GM12878 (cell line): Measurements from ENCODE around the gene TNFRSF1A.

ENCODE experiments used
- CBX5 ChIP-seq: sonication (generic); IDR thresholded peaks from 2 replicates; pipeline ENCODE4 v1.6.1; 2016; ENCODE audit warnings: low read depth, moderate library complexity, mild to moderate bottlenecking, inconsistent platforms
- EZH2 ChIP-seq: IDR thresholded peaks from 2 replicates; pipeline ENCODE4 v1.6.1; 2012; ENCODE audit warnings: low read depth, mild to moderate bottlenecking, control low read depth, inconsistent platforms, low read length, borderline replicate concordance; ENCODE audit not compliant: control insufficient read depth
- HDGF ChIP-seq: fragments of 450-650 bp; IDR thresholded peaks from 2 replicates; pipeline ENCODE4 v1.6.1; 2016; ENCODE audit warnings: antibody characterized with exemption
- MXI1 ChIP-seq: fragments of 150-350 bp; IDR thresholded peaks from 2 replicates; pipeline ENCODE4 v1.6.1; 2011; ENCODE audit warnings: low read depth, mild to moderate bottlenecking, inconsistent platforms, low read length, improper control_type of control experiment
- NR2C2 ChIP-seq: IDR thresholded peaks from 2 replicates; pipeline ENCODE4 v1.6.1; 2011; ENCODE audit warnings: borderline replicate concordance, low read depth; ENCODE audit not compliant: control insufficient read depth, insufficient read length
- POLR2A ChIP-seq: IDR thresholded peaks from 2 replicates; pipeline ENCODE4 v1.6.1; 2011; ENCODE audit warnings: low read depth, mild to moderate bottlenecking, low read length
- POLR2AphosphoS5 ChIP-seq: IDR thresholded peaks from 2 replicates; pipeline ENCODE4 v1.6.1; 2011; ENCODE audit warnings: mild to moderate bottlenecking, low read length, inconsistent platforms
- RELA ChIP-seq: fragments of 450-650 bp; IDR thresholded peaks from 2 replicates; pipeline ENCODE4 v1.8.0; 2014; ENCODE audit warnings: borderline replicate concordance; ENCODE audit not compliant: partially characterized antibody
- TBL1XR1 ChIP-seq: IDR thresholded peaks from 2 replicates; pipeline ENCODE4 v1.6.1; 2012; ENCODE audit warnings: low read depth, low read length, improper control_type of control experiment
- ZNF274 ChIP-seq: IDR thresholded peaks from one replicate; pipeline ENCODE4 v1.8.0; 2011; ENCODE audit not compliant: insufficient read length, insufficient read depth
- TF ChIP-seq, protein P1 (sequence below): fragments of 450-650 bp; IDR thresholded peaks from 2 replicates; pipeline ENCODE4 v1.6.1; 2017; ENCODE audit warnings: antibody characterized with exemption, mild to moderate bottlenecking, moderate library complexity
- TF ChIP-seq, protein P2 (sequence below), 3 experiments: IDR thresholded peaks in 2 of 3; conservative IDR thresholded peaks in 1 of 3; 2 replicates each; pipeline ENCODE4 v1.5.1; 2011; ENCODE audit warnings: low read depth in 3 of 3, low read length in 3 of 3, mild to moderate bottlenecking in 3 of 3, control low read depth in 2 of 3, moderate library complexity in 2 of 3, inconsistent platforms in 1 of 3, mixed read lengths in 1 of 3; ENCODE audit not compliant: control insufficient read depth in 2 of 3, insufficient read depth in 1 of 3; ENCODE audit errors: extremely low read depth in 1 of 3
- TF ChIP-seq, protein P3 (sequence below): fragments of 450-650 bp; IDR thresholded peaks from 2 replicates; pipeline ENCODE4 v1.6.1; 2016; ENCODE audit warnings: mild to moderate bottlenecking, moderate library complexity, borderline replicate concordance
- TF ChIP-seq, protein P4 (sequence below): IDR thresholded peaks from 2 replicates; pipeline ENCODE4 v1.6.1; 2012; ENCODE audit warnings: low read length, inconsistent platforms

DNA sequence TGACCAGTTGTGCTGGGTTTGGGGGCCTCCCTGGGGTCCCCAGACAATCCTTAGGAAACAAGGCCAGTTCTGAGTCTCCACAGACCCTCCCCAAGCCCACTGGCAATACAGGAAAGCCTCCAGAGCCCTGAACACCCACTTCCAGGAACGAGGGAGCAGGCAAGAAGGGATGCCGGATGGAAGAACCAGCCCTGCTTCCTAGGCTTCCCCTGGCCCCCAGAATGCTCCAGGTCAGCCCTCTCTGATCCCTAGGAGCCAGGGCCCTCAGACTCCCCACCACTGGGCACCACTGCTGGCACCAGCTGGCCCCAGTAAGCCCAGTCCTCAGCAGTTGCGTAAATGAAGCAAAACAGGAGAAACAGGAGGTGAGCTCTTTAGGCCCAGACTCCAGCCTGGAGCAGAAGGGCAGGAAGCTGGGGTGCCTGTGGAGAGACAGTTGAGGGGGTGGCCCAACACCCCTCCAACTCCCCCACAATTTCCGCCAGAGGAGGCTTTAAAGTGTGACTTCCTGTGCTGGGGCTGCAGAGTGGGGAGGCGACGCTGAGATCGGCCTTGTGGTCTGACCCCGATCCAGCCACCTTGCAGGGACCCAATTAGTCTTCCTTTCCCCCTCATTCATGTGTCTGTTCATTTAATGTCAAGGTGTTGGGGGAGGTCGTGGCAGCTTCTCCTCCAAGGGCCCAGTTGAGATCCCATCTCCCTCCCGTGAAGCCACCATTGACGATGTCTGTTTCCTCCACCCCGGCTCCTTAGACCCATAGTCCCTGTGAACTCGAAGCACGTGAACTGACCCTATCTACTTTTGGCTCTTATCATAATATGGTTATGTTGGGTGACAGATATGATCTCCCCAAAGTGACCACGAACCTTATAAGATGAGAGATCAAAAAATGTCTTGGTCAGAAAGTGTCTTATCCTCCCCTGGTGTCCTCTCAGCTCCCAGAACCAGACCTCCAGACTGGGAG lies 4.7 kb downstream of the TNFRSF1A start:
- TF ChIP-seq MXI1 (no peak; the same call in 1 of the 2 replicates), NR2C2 (no peak), EZH2 (no peak), POLR2A (peak; percentile 41), CBX5 (no peak), RELA (no peak), POLR2AphosphoS5 (no peak), HDGF (no peak), TBL1XR1 (no peak), ZNF274 (no peak)
- TF ChIP-seq, protein P1, sequence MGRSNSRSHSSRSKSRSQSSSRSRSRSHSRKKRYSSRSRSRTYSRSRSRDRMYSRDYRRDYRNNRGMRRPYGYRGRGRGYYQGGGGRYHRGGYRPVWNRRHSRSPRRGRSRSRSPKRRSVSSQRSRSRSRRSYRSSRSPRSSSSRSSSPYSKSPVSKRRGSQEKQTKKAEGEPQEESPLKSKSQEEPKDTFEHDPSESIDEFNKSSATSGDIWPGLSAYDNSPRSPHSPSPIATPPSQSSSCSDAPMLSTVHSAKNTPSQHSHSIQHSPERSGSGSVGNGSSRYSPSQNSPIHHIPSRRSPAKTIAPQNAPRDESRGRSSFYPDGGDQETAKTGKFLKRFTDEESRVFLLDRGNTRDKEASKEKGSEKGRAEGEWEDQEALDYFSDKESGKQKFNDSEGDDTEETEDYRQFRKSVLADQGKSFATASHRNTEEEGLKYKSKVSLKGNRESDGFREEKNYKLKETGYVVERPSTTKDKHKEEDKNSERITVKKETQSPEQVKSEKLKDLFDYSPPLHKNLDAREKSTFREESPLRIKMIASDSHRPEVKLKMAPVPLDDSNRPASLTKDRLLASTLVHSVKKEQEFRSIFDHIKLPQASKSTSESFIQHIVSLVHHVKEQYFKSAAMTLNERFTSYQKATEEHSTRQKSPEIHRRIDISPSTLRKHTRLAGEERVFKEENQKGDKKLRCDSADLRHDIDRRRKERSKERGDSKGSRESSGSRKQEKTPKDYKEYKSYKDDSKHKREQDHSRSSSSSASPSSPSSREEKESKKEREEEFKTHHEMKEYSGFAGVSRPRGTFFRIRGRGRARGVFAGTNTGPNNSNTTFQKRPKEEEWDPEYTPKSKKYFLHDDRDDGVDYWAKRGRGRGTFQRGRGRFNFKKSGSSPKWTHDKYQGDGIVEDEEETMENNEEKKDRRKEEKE, result no peak
- TF ChIP-seq, protein P2, sequence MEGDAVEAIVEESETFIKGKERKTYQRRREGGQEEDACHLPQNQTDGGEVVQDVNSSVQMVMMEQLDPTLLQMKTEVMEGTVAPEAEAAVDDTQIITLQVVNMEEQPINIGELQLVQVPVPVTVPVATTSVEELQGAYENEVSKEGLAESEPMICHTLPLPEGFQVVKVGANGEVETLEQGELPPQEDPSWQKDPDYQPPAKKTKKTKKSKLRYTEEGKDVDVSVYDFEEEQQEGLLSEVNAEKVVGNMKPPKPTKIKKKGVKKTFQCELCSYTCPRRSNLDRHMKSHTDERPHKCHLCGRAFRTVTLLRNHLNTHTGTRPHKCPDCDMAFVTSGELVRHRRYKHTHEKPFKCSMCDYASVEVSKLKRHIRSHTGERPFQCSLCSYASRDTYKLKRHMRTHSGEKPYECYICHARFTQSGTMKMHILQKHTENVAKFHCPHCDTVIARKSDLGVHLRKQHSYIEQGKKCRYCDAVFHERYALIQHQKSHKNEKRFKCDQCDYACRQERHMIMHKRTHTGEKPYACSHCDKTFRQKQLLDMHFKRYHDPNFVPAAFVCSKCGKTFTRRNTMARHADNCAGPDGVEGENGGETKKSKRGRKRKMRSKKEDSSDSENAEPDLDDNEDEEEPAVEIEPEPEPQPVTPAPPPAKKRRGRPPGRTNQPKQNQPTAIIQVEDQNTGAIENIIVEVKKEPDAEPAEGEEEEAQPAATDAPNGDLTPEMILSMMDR (IDR thresholded peaks at IDR 0.05 in 2 of 3, conservative IDR thresholded peaks at IDR 0.05 in 1 of 3; ENCODE audit: control insufficient read depth in 2 of 3, extremely low read depth in 1 of 3, insufficient read depth in 1 of 3, low read depth in 3 of 3, low read length in 3 of 3), result no peak
- TF ChIP-seq, protein P3, sequence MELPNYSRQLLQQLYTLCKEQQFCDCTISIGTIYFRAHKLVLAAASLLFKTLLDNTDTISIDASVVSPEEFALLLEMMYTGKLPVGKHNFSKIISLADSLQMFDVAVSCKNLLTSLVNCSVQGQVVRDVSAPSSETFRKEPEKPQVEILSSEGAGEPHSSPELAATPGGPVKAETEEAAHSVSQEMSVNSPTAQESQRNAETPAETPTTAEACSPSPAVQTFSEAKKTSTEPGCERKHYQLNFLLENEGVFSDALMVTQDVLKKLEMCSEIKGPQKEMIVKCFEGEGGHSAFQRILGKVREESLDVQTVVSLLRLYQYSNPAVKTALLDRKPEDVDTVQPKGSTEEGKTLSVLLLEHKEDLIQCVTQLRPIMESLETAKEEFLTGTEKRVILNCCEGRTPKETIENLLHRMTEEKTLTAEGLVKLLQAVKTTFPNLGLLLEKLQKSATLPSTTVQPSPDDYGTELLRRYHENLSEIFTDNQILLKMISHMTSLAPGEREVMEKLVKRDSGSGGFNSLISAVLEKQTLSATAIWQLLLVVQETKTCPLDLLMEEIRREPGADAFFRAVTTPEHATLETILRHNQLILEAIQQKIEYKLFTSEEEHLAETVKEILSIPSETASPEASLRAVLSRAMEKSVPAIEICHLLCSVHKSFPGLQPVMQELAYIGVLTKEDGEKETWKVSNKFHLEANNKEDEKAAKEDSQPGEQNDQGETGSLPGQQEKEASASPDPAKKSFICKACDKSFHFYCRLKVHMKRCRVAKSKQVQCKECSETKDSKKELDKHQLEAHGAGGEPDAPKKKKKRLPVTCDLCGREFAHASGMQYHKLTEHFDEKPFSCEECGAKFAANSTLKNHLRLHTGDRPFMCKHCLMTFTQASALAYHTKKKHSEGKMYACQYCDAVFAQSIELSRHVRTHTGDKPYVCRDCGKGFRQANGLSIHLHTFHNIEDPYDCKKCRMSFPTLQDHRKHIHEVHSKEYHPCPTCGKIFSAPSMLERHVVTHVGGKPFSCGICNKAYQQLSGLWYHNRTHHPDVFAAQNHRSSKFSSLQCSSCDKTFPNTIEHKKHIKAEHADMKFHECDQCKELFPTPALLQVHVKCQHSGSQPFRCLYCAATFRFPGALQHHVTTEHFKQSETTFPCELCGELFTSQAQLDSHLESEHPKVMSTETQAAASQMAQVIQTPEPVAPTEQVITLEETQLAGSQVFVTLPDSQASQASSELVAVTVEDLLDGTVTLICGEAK, result no peak
- TF ChIP-seq, protein P4, sequence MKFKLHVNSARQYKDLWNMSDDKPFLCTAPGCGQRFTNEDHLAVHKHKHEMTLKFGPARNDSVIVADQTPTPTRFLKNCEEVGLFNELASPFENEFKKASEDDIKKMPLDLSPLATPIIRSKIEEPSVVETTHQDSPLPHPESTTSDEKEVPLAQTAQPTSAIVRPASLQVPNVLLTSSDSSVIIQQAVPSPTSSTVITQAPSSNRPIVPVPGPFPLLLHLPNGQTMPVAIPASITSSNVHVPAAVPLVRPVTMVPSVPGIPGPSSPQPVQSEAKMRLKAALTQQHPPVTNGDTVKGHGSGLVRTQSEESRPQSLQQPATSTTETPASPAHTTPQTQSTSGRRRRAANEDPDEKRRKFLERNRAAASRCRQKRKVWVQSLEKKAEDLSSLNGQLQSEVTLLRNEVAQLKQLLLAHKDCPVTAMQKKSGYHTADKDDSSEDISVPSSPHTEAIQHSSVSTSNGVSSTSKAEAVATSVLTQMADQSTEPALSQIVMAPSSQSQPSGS, result no peak
